ENCODE results near the gene RIIAD1.
"Not testable (repeated sequence)": the region's sequence is repeated elsewhere in the genome, so short reads cannot be mapped to it uniquely, and the experiment has no call there.

The RIIAD1 gene

GRCh38 chr1:151711044-151711800 lies 10.1 kb upstream of the RIIAD1 start:
- no peak for DNase-seq

- no peak for DNase-seq
Observed at GRCh38 chr1:151711951-151712350, 9.4 kb upstream of the RIIAD1 start.

- no peak for DNase-seq
Observed at GRCh38 chr1:151713044-151713443, 8.3 kb upstream of the RIIAD1 start.

GRCh38 chr1:151713874-151714273 lies 7.4 kb upstream of the RIIAD1 start:
- DNase-seq: peak; percentile 33

- DNase-seq: no peak
Observed at GRCh38 chr1:151714820-151715725, 6.2 kb upstream of the RIIAD1 start.

GRCh38 chr1:151715726-151716404 lies 5.5 kb upstream of the RIIAD1 start:
- DNase-seq: peak; percentile 79

GRCh38 chr1:151716405-151716762 lies 4.9 kb upstream of the RIIAD1 start:
- no peak for DNase-seq

GRCh38 chr1:151716771-151717631 lies 4.3 kb upstream of the RIIAD1 start, which contains the start of gene CELF3:
Gene CELF3 (minus strand): TSS chr1:151716803. CDS start chr1:151716020, 783 bp downstream.
- DNase-seq: peak; percentile 99

GRCh38 chr1:151718011-151718431 lies 3.3 kb upstream of the RIIAD1 start:
- DNase-seq: no peak

GRCh38 chr1:151718666-151719065 lies 2.7 kb upstream of the RIIAD1 start:
- DNase-seq: no peak

GRCh38 chr1:151720125-151720524 lies 1.2 kb upstream of the RIIAD1 start:
- no peak for DNase-seq

- no peak for DNase-seq
Observed at GRCh38 chr1:151720554-151720953, 768 bp upstream of the RIIAD1 start.

GRCh38 chr1:151721788-151722510 lies 627 bp downstream of the RIIAD1 start:
- no peak for DNase-seq

- no peak for DNase-seq
Observed at GRCh38 chr1:151723726-151724370, 2.5 kb downstream of the RIIAD1 start.

GRCh38 chr1:151728151-151729054 lies 7.1 kb downstream of the RIIAD1 start:
- DNase-seq: peak; percentile 10

- DNase-seq: no peak
Observed at GRCh38 chr1:151729157-151729965, 8.0 kb downstream of the RIIAD1 start.

GRCh38 chr1:151729966-151730291 lies 8.6 kb downstream of the RIIAD1 start:
- no peak for DNase-seq

- no peak for DNase-seq
Observed at GRCh38 chr1:151733126-151733525, 11.8 kb downstream of the RIIAD1 start.

GRCh38 chr1:151733995-151734394 lies 12.7 kb downstream of the RIIAD1 start:
- not testable (repeated sequence) for DNase-seq
